Activated CD8-positive, alpha-beta T cell treated with anti-CD3 and anti-CD28 coated beads, Interleukin-2, amount 10 ng/mL, durations not matched to agents 7 days and 5 days (primary cell): ENCODE results near the gene MAPKAPK5. TPM values are rescaled to one million over a fixed set of nuclear protein-coding genes. Genes with fewer than 3 reads are reported as not detected.
"Not testable (repeated sequence)": the region's sequence is repeated elsewhere in the genome, so short reads cannot be mapped to it uniquely, and the experiment has no call there.

Source experiments
- ATAC-seq: fragments of 150-1000 bp; cut with Tn5 transposase; one replicate; pipeline ENCODE4 v1.10.0; 2021; ENCODE audit warnings: moderate library complexity
- CTCF ChIA-PET: fragments of 350-600 bp; sonication (Branson Sonifier 250); formaldehyde crosslinking; loops from one replicate; lab custom pipeline; 2021; ENCODE audit warnings: antibody characterized with exemption; lab: Charles Lee
- POLR2A ChIA-PET: fragments of 350-600 bp; sonication (Branson Sonifier 250); formaldehyde crosslinking; loops from one replicate; lab custom pipeline; 2021; ENCODE audit warnings: antibody characterized with exemption; lab: Charles Lee
- DNase-seq: peaks from one replicate; pipeline ENCODE4 v3.0.0-alpha.2; 2020
- H3K27ac Mint-ChIP-seq: one replicate; pipeline ENCODE4 v1.8.0; 2021; ENCODE audit warnings: mild to moderate bottlenecking, mixed read lengths
- H3K27me3 Mint-ChIP-seq: one replicate; pipeline ENCODE4 v1.8.0; 2021; ENCODE audit warnings: low read depth, mixed read lengths
- H3K36me3 Mint-ChIP-seq: one replicate; pipeline ENCODE4 v1.8.0; 2021; ENCODE audit warnings: low read depth, mixed read lengths
- H3K4me1 Mint-ChIP-seq: one replicate; pipeline ENCODE4 v1.8.0; 2021; ENCODE audit warnings: low read depth, mixed read lengths
- H3K4me3 Mint-ChIP-seq: one replicate; pipeline ENCODE4 v1.8.0; 2021; ENCODE audit warnings: mild to moderate bottlenecking, mixed read lengths
- H3K9me3 Mint-ChIP-seq: one replicate; pipeline ENCODE4 v1.8.0; 2022; ENCODE audit warnings: mixed read lengths; ENCODE audit not compliant: insufficient read depth
- total RNA-seq, 2 experiments: library from RNA; stranded (reverse); gene quantifications; one replicate each; pipeline ENCODE4 v1.2.3, GENCODE V29; 2021

MAPKAPK5 gene
- total RNA-seq, 2 experiments from 2014 or later = 49.5 to 59.9 TPM

DNA sequence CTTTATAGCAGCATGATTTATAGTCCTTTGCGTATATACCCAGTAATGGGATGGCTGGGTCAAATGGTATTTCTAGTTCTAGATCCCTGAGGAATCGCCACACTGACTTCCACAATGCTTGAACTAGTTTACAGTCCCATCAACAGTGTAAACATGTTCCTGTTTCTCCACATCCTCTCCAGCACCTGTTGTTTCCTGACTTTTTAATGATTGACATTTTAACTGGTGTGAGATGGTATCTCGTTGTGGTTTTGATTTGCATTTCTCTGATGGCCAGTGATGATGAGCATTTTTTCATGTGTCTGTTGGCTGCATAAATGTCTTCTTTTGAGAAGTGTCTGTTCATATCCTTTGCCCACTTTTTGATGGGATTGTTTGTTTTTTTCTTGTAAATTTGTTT lies 12.4 kb upstream of the MAPKAPK5 start:
- H3K4me3 Mint-ChIP-seq, H3K27ac Mint-ChIP-seq, H3K36me3 Mint-ChIP-seq, H3K9me3 Mint-ChIP-seq, ATAC-seq, POLR2A ChIA-PET, H3K4me1 Mint-ChIP-seq, DNase-seq, CTCF ChIA-PET: not testable (repeated sequence)
- peaks cover 18% of the 10 kb centered on the region for H3K27me3 Mint-ChIP-seq

DNA sequence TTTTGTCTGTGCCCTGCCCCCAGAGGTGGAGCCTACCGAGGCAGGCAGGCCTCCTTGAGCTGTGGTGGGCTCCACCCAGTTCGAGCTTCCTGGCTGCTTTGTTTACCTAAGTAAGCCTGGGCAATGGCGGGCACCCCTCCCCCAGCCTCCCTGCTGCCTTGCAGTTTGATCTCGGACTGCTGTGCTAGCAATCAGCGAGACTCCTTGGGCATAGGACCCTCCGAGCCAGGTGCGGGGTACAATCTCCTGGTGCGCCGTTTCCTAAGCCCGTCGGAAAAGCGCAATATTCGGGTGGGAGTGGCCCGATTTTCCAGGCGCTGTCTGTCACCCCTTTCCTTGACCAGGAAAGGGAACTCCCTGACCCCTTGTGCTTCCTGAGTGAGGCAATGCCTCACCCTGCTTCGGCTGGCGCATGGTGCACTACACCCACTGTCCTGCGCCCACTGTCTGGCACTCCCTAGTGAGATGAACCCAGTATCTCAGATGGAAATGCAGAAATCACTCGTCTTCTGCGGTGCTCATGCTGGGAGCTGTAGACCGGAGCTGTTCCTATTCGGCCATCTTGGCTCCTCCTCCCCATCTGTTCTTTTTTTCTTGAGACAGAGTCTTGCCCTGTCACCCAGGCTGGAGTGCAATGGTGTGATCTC lies 7.2 kb upstream of the MAPKAPK5 start:
- Mint-ChIP-seq H3K27me3 (peaks cover 13% of the 10 kb centered on the region), H3K4me1 (peaks cover 22% of the 10 kb centered on the region), H3K27ac (peak overlapping the region; percentile 61), H3K36me3 (peaks cover 13% of the 10 kb centered on the region)
- CTCF ChIA-PET, H3K4me3 Mint-ChIP-seq, ATAC-seq, H3K9me3 Mint-ChIP-seq, POLR2A ChIA-PET: not testable (repeated sequence)
- DNase-seq = peak; percentile 52

DNA sequence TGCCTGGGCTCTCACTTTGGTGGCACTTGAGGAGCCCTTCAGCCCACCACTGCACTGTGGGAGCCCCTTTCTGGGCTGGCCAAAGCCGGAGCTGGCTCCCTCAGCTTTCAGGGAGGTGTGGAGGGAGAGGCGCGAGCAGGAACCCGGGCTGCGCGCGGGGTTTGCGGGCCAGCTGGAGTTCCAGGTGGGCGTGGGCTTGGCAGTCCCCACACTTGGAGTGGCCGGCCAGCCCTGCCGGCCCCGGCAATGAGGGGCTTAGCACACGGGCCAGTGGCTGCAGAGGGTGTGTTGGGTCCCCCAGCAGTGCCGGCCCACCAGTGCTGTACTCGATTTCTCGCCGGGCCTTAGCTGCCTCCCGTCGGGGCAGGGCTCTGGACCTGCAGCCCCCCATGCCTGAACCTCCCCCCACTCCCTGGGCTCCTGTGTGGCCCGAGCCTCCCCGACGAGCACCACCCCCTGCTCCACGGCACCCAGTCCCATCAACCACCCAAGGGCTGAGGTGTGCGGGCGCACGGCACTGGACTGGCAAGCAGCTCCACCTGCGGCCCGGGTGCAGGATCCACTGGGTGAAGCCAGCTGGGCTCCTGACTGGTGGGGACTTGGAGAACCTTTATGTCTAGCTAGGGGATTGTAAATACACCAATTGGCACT lies 6.4 kb upstream of the MAPKAPK5 start:
- peaks cover 18% of the 10 kb centered on the region for H3K36me3 Mint-ChIP-seq
- H3K9me3 Mint-ChIP-seq, DNase-seq, CTCF ChIA-PET, H3K4me3 Mint-ChIP-seq, ATAC-seq, POLR2A ChIA-PET: not testable (repeated sequence)
- peak overlapping the region; percentile 61 for H3K27ac Mint-ChIP-seq
- peaks cover 30% of the 10 kb centered on the region for H3K4me1 Mint-ChIP-seq
- H3K27me3 Mint-ChIP-seq = peaks cover 13% of the 10 kb centered on the region

DNA sequence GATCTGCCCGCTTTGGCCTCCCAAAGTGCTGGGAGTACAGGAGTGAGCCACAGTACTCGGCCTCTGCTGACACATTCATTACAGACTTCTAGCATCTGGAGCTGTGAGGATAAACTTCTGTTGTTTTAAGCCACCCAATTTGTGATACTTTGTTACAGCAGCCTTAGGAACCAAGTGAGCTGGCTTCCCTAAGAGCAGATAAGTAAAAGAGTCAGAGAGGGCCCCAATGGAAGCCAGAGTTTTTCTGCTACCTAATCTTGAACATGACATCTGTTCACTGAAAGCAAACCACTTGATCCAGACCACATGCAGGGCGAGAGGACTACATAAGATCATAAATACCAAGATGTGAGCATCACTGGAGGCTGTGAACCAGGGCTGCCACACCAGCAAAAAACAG lies 3.7 kb upstream of the MAPKAPK5 start:
- Mint-ChIP-seq H3K27ac (no peak overlapping the region), H3K4me3 (no peak overlapping the region), H3K4me1 (peaks cover 40% of the 10 kb centered on the region), H3K9me3 (no peaks in the 10 kb centered on the region), H3K36me3 (peaks cover 28% of the 10 kb centered on the region), H3K27me3 (peaks cover 3% of the 10 kb centered on the region)
- ChIA-PET CTCF (interaction anchor here (1.2 kb wide), 1 partner anchor 25 kb away, joined by 4 read pairs; no protein-coding TSS in a partner anchor), POLR2A (no interaction called here)
- ATAC-seq (no peak), DNase-seq (no peak)

DNA sequence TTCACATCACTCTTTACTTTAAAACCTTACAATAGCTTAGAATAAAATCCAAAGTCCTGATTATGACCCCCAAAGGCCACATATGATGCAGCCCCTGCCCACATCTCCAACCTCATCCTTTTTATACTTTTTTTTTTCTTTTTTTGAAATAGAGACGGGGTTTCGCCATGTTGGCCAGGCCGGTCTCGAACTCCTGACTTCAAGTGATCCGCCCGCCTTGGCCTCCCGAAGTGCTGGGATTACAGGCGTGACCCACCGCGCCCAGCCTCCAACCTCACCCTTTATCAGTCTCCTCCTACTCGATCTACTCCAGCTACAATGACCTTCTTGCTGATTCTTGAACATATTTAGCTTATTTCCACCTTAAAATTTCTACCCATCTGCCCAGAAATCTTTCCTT lies 1.2 kb upstream of the MAPKAPK5 start:
- ATAC-seq (no peak), DNase-seq (no peak)
- CTCF ChIA-PET = interaction anchor here (2.1 kb wide), 1 partner anchor 28 kb away, joined by 9 read pairs; no protein-coding TSS in a partner anchor
- Mint-ChIP-seq H3K9me3 (no peaks in the 10 kb centered on the region), H3K4me1 (peaks cover 48% of the 10 kb centered on the region), H3K4me3 (peak overlapping the region; percentile 95), H3K36me3 (peaks cover 38% of the 10 kb centered on the region), H3K27me3 (no peaks in the 10 kb centered on the region), H3K27ac (peak overlapping the region; percentile 98)
- POLR2A ChIA-PET = interaction anchor here (0.6 to 1.8 kb wide), 9 partner anchors 12 to 418 kb away, joined by 3 to 6 read pairs (median 4); partner anchors contain the start of genes ACAD10, BRAP and NAA25

DNA sequence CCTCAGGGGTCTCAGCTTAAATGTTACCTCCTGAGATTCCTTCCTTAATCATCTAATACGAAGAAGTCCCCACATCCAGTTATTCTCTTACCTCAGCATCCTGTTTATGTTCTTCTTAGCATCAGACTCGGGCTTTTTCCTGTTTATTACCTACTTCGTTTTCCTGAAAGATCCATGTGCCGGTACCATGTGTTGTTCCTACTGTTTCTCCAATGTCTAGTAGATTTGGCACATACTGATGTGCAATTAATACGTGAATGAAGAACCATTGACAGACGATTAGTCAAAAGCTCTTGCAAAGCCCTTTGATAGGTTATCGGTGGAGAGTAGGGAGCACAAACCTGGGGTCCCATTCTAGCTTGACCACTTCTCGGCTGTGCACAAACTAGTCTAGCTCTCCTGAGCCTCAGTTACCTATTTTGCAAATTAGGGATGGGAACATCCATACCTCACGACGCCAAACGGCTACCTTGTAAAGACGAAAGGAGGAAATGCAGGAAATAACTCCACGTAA lies 735 bp upstream of the MAPKAPK5 start:
- no peaks in the 10 kb centered on the region for H3K27me3 Mint-ChIP-seq
- ATAC-seq (no peak), DNase-seq (no peak)
- peaks cover 46% of the 10 kb centered on the region for H3K4me1 Mint-ChIP-seq
- peaks cover 42% of the 10 kb centered on the region for H3K36me3 Mint-ChIP-seq
- no peaks in the 10 kb centered on the region for H3K9me3 Mint-ChIP-seq
- ChIA-PET CTCF (interaction anchor here (1.2 to 2.1 kb wide), 3 partner anchors 11 to 289 kb away, joined by 3 to 9 read pairs (median 5); no protein-coding TSS in a partner anchor), POLR2A (interaction anchor here (0.6 to 1.8 kb wide), 12 partner anchors 8 to 577 kb away, joined by 3 to 8 read pairs (median 4); partner anchors contain the start of genes ACAD10, BRAP, NAA25 and PTPN11)
- peak overlapping the region; percentile 98 for H3K27ac Mint-ChIP-seq
- H3K4me3 Mint-ChIP-seq = peak overlapping the region; percentile 95

DNA sequence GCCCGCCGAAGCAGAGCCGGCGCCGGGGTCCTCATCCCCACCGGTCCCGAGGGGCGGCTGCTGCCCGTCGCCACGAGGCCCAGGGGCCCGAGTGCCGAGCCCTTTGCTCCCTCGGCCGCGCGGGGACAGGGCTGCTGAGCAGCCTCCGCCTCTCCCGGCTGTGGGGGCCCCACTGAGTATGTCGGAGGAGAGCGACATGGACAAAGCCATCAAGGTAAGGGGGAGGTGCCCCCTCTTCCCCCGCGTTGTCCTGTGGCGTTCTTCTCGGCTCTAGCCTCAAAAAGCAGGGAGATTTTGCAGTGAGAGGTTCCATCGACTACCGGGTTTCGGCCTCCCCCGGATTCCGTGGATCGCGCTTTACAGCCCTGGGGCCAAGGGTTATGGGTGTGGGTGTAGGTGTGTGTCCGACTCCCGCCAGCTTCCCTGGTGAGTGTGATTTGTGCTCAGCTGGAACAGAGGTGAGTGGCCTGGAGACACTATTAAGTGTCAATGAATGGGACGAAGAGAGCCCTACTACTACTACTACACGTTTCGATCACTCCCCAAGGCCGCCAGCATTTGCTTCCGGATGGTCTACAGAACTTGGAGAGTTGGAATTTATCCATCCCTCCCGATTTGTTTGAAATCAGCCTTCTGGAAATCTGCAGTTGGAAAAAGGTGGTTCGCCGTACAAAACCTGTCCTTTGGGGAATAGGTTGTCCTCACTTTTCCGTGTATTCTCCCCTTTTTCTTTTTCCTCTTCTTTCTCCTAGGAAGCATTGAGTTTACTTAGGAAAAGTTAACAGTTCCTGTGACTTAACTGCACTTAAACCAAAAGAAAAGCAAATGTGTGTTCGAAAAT lies 748 bp downstream of the MAPKAPK5 start:
- peaks cover 46% of the 10 kb centered on the region for H3K4me1 Mint-ChIP-seq
- peaks cover 46% of the 10 kb centered on the region for H3K36me3 Mint-ChIP-seq
- no peaks in the 10 kb centered on the region for H3K27me3 Mint-ChIP-seq
- DNase-seq = peak; percentile 36
- H3K4me3 Mint-ChIP-seq = peak overlapping the region; percentile 95
- ChIA-PET CTCF (interaction anchor here (1.0 to 1.2 kb wide), 3 partner anchors 9 to 288 kb away, joined by 3 to 5 read pairs (median 3); no protein-coding TSS in a partner anchor), POLR2A (interaction anchor here (0.5 to 1.6 kb wide), 8 partner anchors 11 to 314 kb away, joined by 3 to 8 read pairs (median 4); partner anchors contain the start of genes ACAD10, BRAP and NAA25)
- no peaks in the 10 kb centered on the region for H3K9me3 Mint-ChIP-seq
- H3K27ac Mint-ChIP-seq = peak overlapping the region; percentile 95
- peak; percentile 47 for ATAC-seq

DNA sequence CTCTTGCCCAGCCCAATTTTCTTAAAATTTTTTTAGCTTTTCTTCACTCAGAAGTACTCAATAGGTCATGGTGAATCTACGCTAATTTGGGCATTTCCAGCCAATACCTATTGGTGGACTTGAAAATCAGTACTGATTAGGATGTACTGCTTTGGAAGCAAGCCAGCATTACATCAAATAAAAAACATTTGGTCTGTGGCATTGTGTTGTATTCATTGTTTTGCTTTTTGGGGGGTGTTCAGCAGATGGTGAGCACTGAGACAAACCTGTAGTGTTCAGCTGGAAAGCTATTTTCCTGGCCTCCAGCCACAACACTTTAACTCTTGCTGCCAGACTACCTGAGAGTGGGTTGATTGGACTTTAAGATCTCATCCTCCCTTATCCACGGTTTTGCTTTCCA lies 4.0 kb downstream of the MAPKAPK5 start:
- ChIA-PET CTCF (interaction anchor here (1.2 kb wide), 1 partner anchor 33 kb away, joined by 4 read pairs; no protein-coding TSS in a partner anchor), POLR2A (interaction anchor here (0.7 to 1.0 kb wide), 2 partner anchors 23 to 284 kb away, joined by 3 to 4 read pairs; no protein-coding TSS in a partner anchor)
- H3K9me3 Mint-ChIP-seq = no peaks in the 10 kb centered on the region
- H3K4me3 Mint-ChIP-seq = no peak overlapping the region
- DNase-seq (no peak), ATAC-seq (no peak)
- H3K36me3 Mint-ChIP-seq = peaks cover 46% of the 10 kb centered on the region
- no peaks in the 10 kb centered on the region for H3K27me3 Mint-ChIP-seq
- peak overlapping the region; percentile 20 for H3K27ac Mint-ChIP-seq
- peaks cover 31% of the 10 kb centered on the region for H3K4me1 Mint-ChIP-seq

DNA sequence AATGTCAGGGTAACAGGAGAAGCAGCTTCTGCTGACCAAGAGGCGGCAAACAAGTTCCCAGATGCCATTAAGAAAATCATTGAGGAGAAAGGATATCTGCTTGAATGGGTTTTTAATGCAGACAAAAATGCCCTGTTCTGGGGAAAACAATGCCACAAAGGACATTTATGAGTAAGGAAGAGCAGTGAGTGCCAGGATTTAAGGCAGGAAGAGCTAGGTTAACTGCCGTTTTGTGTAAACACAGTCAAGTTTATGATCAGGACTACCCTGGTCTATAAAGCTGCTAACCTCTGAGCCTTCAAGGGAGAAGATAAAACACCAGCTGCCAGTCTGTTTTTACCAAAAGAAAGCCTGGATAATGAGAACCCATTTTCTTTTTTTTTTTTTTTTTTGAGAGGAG lies 8.5 kb downstream of the MAPKAPK5 start:
- Mint-ChIP-seq H3K27ac (no peak overlapping the region), H3K9me3 (no peaks in the 10 kb centered on the region), H3K36me3 (peaks cover 41% of the 10 kb centered on the region), H3K4me1 (peaks cover 17% of the 10 kb centered on the region), H3K27me3 (no peaks in the 10 kb centered on the region), H3K4me3 (no peak overlapping the region)
- ATAC-seq (no peak), DNase-seq (no peak)
- ChIA-PET CTCF (no interaction called here), POLR2A (no interaction called here)

DNA sequence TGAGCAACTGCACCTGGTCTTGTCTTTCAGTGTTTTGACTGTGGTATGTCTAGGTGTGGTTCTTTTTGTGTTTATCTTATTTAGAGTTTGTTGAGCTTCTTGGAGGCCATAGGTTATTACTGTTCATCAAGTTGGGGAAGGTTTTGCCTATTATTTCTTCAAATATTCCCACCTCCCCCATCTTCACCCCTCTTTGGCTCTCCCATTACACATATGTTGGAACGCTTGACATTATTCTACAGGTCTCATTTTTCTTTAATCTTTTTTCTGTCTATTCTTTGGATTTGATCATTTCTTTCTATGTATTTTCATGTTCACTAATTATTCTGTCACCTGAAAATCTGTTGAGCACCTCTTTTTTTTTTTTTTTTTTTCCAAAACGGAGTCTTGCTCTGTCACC lies 16.2 kb downstream of the MAPKAPK5 start:
- Mint-ChIP-seq H3K4me3 (no peak overlapping the region), H3K4me1 (peaks cover 10% of the 10 kb centered on the region), H3K27ac (no peak overlapping the region), H3K27me3 (no peaks in the 10 kb centered on the region), H3K9me3 (no peaks in the 10 kb centered on the region), H3K36me3 (peaks cover 13% of the 10 kb centered on the region)
- ChIA-PET POLR2A (interaction anchor here (1.0 kb wide), 1 partner anchor 172 kb away, joined by 3 read pairs; the partner anchor contains the start of genes ACAD10 and BRAP), CTCF (no interaction called here)
- ATAC-seq = no peak
- no peak for DNase-seq

DNA sequence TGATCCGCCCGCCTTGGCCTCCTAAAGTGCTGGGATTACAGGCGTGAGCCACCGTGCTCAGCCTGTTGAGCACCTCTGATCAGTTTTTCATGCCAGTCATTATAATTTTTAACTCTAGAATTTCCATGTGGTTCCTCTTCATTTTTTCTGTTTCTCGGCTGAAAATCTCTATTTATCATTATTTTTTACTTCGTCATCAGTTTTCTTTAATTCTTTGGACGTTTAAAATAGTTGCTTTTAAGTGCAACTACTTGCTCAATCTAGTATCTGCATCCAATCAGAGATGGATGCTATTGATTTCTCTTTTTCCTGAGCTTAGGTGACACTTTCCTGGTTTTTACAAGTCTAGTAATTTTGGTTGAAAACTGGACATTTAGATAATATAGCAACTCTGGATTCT lies 16.8 kb downstream of the MAPKAPK5 start:
- H3K36me3 Mint-ChIP-seq = peaks cover 13% of the 10 kb centered on the region
- ATAC-seq (no peak), DNase-seq (no peak)
- no peaks in the 10 kb centered on the region for H3K9me3 Mint-ChIP-seq
- POLR2A ChIA-PET = interaction anchor here (1.0 kb wide), 1 partner anchor 173 kb away, joined by 3 read pairs; the partner anchor contains the start of genes ACAD10 and BRAP
- no peak overlapping the region for H3K4me3 Mint-ChIP-seq
- H3K27me3 Mint-ChIP-seq = no peaks in the 10 kb centered on the region
- H3K4me1 Mint-ChIP-seq = peaks cover 9% of the 10 kb centered on the region
- no peak overlapping the region for H3K27ac Mint-ChIP-seq
- CTCF ChIA-PET = no interaction called here
